Caco-2 (cell line): ENCODE results near the gene IL16. TPM values are rescaled to one million over a fixed set of nuclear protein-coding genes. Genes with fewer than 3 reads are reported as not detected.
A peak's percentile ranks its signal among the peaks of the same experiment; 100 is the strongest.

Experiments
- BruUV-seq: library from RNA; stranded (reverse); fragments of 400-500 nt; replicated peaks from 2 replicates; lab custom pipeline; 2021; lab: Mats Ljungman, UMichigan
- CTCF ChIA-PET: fragments of 300-600 bp; sonication (Branson Sonifier 250); formaldehyde crosslinking; loops from one replicate; lab custom pipeline; 2022; ENCODE audit warnings: antibody characterized with exemption; lab: Charles Lee
- POLR2A ChIA-PET: fragments of 300-600 bp; sonication (Branson Sonifier 250); formaldehyde crosslinking; loops from one replicate; lab custom pipeline; 2022; ENCODE audit warnings: antibody characterized with exemption; lab: Charles Lee
- DNase-seq, 2 experiments: peaks; one replicate each; pipeline versions ENCODE4 v3.0.0 to v3.0.0-alpha.2; 2020 to 2022
- H3K27me3 ChIP-seq: replicated peaks from 2 replicates; pipeline ENCODE4 v1.6.0; 2011; ENCODE audit warnings: low read length; ENCODE audit not compliant: control insufficient read depth, insufficient read depth
- H3K36me3 ChIP-seq: 2 replicates; pipeline ENCODE4 v1.5.1; 2011; ENCODE audit warnings: low read length; ENCODE audit not compliant: control insufficient read depth, insufficient read depth
- H3K4me1 ChIP-seq: fragments of 250-450 bp; sonication (Bioruptor Pico); 2 replicates; pipeline ENCODE4 v1.5.1; 2020; ENCODE audit warnings: mild to moderate bottlenecking
- H3K4me3 ChIP-seq: 2 replicates; pipeline ENCODE4 v1.5.1; 2011; ENCODE audit warnings: low read depth, mild to moderate bottlenecking, control low read depth, low read length
- H3K9me3 ChIP-seq: fragments of 250-450 bp; sonication (Bioruptor Pico); 2 replicates; pipeline ENCODE4 v1.5.1; 2020; ENCODE audit warnings: mild to moderate bottlenecking, moderate library complexity
- H3K27ac Mint-ChIP-seq: one replicate; pipeline ENCODE4 v1.8.0; 2022; ENCODE audit warnings: mixed read lengths; ENCODE audit not compliant: unreplicated experiment
- H3K27me3 Mint-ChIP-seq: one replicate; pipeline ENCODE4 v1.8.0; 2022; ENCODE audit warnings: mixed read lengths; ENCODE audit not compliant: insufficient read depth, unreplicated experiment
- H3K36me3 Mint-ChIP-seq: one replicate; pipeline ENCODE4 v1.8.0; 2022; ENCODE audit warnings: mild to moderate bottlenecking, mixed read lengths; ENCODE audit not compliant: insufficient read depth, unreplicated experiment
- H3K4me1 Mint-ChIP-seq: one replicate; pipeline ENCODE4 v1.8.0; 2022; ENCODE audit warnings: low read depth, mixed read lengths; ENCODE audit not compliant: unreplicated experiment
- H3K4me3 Mint-ChIP-seq: one replicate; pipeline ENCODE4 v1.8.0; 2022; ENCODE audit warnings: mild to moderate bottlenecking, moderate library complexity, mixed read lengths; ENCODE audit not compliant: unreplicated experiment
- H3K9me3 Mint-ChIP-seq: one replicate; pipeline ENCODE4 v1.8.0; 2022; ENCODE audit warnings: mixed read lengths; ENCODE audit not compliant: unreplicated experiment
- CTCF ChIP-seq, 2 experiments: fragments of 200-600 bp in 1 of 2; IDR thresholded peaks; 1 replicate in 1 of 2; 2 replicates in 1 of 2; pipeline versions ENCODE4 v1.5.1 to v1.8.0; 2011 to 2022; ENCODE audit warnings: antibody characterized with exemption in 1 of 2, control low read depth in 1 of 2, inconsistent platforms in 1 of 2, low read depth in 1 of 2, low read length in 1 of 2, mild to moderate bottlenecking in 1 of 2, moderate library complexity in 1 of 2; ENCODE audit not compliant: insufficient read depth in 1 of 2, severe bottlenecking in 1 of 2, unreplicated experiment in 1 of 2
- intact Hi-C: fragments of 100-400 bp; cut with micrococcal nuclease; formaldehyde crosslinking; loops from one replicate; pipeline ENCODE4 v1.10.0; 2022; ENCODE audit not compliant: unreplicated experiment
- total RNA-seq: library from RNA; stranded (reverse); gene quantifications from 2 replicates; pipeline ENCODE4 v1.2.3, GENCODE V29; 2022

Gene IL16
- total RNA-seq, 1 experiment from 2014 or later, result not detected

GRCh38 chr15:81274255-81274654, 77.6 kb downstream of the IL16 start:
- Histone ChIP-seq H3K4me1 (no peaks in the 10 kb centered on the region), H3K9me3 (no peaks in the 10 kb centered on the region), H3K4me3 (no peak overlapping the region), H3K36me3 (no peaks in the 10 kb centered on the region), H3K27me3 (no peaks in the 10 kb centered on the region)
- no peak for DNase-seq
- H3K36me3 Mint-ChIP-seq, result no peaks in the 10 kb centered on the region
- ChIA-PET POLR2A (no interaction called here), CTCF (interaction anchor here (0.7 to 2.1 kb wide), 5 partner anchors 9 to 137 kb away, joined by 3 to 9 read pairs (median 5); no protein-coding TSS in a partner anchor)
- TF ChIP-seq CTCF (IDR thresholded peaks at IDR 0.05; ENCODE audit: insufficient read depth in 1 of 2, low read depth in 1 of 2, low read length in 1 of 2, severe bottlenecking in 1 of 2, unreplicated experiment in 1 of 2), result no peak
- H3K4me1 Mint-ChIP-seq, result no peaks in the 10 kb centered on the region
- intact Hi-C loops, result no loop called here
- no peak overlapping the region for H3K27ac Mint-ChIP-seq
- H3K9me3 Mint-ChIP-seq, result peaks cover 10% of the 10 kb centered on the region
- no peak overlapping the region for H3K4me3 Mint-ChIP-seq
- BruUV-seq, result no TSS peak
- peaks cover 11% of the 10 kb centered on the region for H3K27me3 Mint-ChIP-seq

- Histone ChIP-seq H3K4me3 (no peak overlapping the region), H3K9me3 (no peaks in the 10 kb centered on the region), H3K4me1 (no peaks in the 10 kb centered on the region), H3K27me3 (no peaks in the 10 kb centered on the region), H3K36me3 (no peaks in the 10 kb centered on the region)
- no peak overlapping the region for H3K27ac Mint-ChIP-seq
- no peak overlapping the region for H3K4me3 Mint-ChIP-seq
- peaks cover 10% of the 10 kb centered on the region for H3K9me3 Mint-ChIP-seq
- no TSS peak for BruUV-seq
- no peaks in the 10 kb centered on the region for H3K4me1 Mint-ChIP-seq
- H3K36me3 Mint-ChIP-seq, result no peaks in the 10 kb centered on the region
- CTCF ChIA-PET, result interaction anchor here (0.7 to 2.1 kb wide), 6 partner anchors 10 to 136 kb away, joined by 3 to 9 read pairs (median 4); no protein-coding TSS in a partner anchor
- intact Hi-C loops, result loop anchor here (1.0 to 5.0 kb wide), 4 partner anchors 47 to 205 kb away; partner anchors contain the start of gene STARD5
- TF ChIP-seq CTCF (IDR thresholded peaks at IDR 0.05; ENCODE audit: insufficient read depth in 1 of 2, low read depth in 1 of 2, low read length in 1 of 2, severe bottlenecking in 1 of 2, unreplicated experiment in 1 of 2), result peak; percentile 76 to 85
- peaks cover 9% of the 10 kb centered on the region for H3K27me3 Mint-ChIP-seq
- POLR2A ChIA-PET, result no interaction called here
- DNase-seq, result peak; percentile 57 to 68
Observed at GRCh38 chr15:81274931-81275707, 78.4 kb downstream of the IL16 start.

DNA sequence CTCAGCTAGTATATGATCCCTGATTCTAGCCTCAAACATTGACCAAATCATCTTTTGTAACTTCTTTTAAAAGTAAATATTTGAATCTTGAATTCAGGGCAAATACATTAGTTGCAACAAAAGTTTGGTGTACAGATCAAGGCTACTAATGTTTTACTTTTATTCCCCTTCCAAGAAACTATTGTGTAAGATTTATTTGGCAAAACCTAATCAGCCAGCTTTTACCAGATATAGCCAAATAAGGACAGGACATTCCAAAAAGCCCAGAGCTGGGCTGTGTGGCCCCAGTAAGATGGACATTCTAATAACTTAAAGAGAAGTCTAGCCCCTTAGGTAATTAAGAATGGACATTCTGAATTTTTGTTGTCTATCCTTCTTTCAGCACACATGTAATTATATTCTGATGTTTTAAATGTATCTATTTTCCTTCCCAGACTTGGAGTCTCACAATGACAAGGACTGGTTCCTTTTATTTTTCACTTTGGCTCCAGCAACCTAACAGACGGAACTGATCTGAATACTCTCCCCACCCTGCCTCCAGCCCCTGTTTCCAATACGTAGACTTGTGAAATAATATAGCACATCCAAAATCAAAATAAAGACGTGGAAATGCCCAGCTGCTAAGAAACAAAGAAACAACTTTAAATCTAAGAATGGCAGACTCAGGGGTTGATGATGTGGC, 79.2 kb downstream of the IL16 start:
- Histone ChIP-seq H3K9me3 (no peaks in the 10 kb centered on the region), H3K27me3 (no peaks in the 10 kb centered on the region), H3K4me3 (no peak overlapping the region), H3K36me3 (no peaks in the 10 kb centered on the region), H3K4me1 (no peaks in the 10 kb centered on the region)
- ChIA-PET CTCF (interaction anchor here (0.7 to 2.1 kb wide), 4 partner anchors 10 to 135 kb away, joined by 3 to 9 read pairs (median 6); no protein-coding TSS in a partner anchor), POLR2A (no interaction called here)
- no peak for DNase-seq
- intact Hi-C loops, result loop anchor here (1.0 to 5.0 kb wide), 4 partner anchors 46 to 204 kb away; partner anchors contain the start of gene STARD5
- TF ChIP-seq CTCF (IDR thresholded peaks at IDR 0.05; ENCODE audit: insufficient read depth in 1 of 2, low read depth in 1 of 2, low read length in 1 of 2, severe bottlenecking in 1 of 2, unreplicated experiment in 1 of 2), result no peak
- Mint-ChIP-seq H3K4me1 (no peaks in the 10 kb centered on the region), H3K27ac (no peak overlapping the region), H3K36me3 (no peaks in the 10 kb centered on the region), H3K27me3 (peaks cover 9% of the 10 kb centered on the region), H3K9me3 (peaks cover 10% of the 10 kb centered on the region), H3K4me3 (no peak overlapping the region)
- BruUV-seq, result no TSS peak
